GM12878 (cell line): ENCODE measurements around the gene ADH7. TPM values are rescaled to one million over a fixed set of nuclear protein-coding genes. Genes with fewer than 3 reads are reported as not detected.

Source experiments
- ATAC-seq: fragments of 200-7000 bp; cut with Tn5 transposase; 3 replicates; pipeline ENCODE4 v1.9.1; 2020; ENCODE audit warnings: mild to moderate bottlenecking, moderate library complexity
- BruUV-seq: library from RNA; stranded (reverse); fragments of 400-500 nt; replicated peaks from 2 replicates; lab custom pipeline; 2021; lab: Mats Ljungman, UMichigan
- CTCF ChIA-PET: fragments of 300-600 bp; sonication (Branson Sonifier 250); formaldehyde crosslinking; extraction: SDS; loops from one replicate; lab custom pipeline; 2021; ENCODE audit warnings: inconsistent platforms; lab: Yijun Ruan, JAX
- POLR2A ChIA-PET: fragments of 350-600 bp; formaldehyde crosslinking; extraction: SDS; loops from one replicate; lab custom pipeline; 2021; ENCODE audit warnings: inconsistent platforms; lab: Charles Lee
- RAD21 ChIA-PET: fragments of 300-600 bp; sonication (Branson Sonifier 250); formaldehyde crosslinking; loops from one replicate; lab custom pipeline; 2023; ENCODE audit warnings: antibody characterized with exemption; ENCODE audit not compliant: unreplicated experiment; lab: Charles Lee
- SMC1A ChIA-PET: fragments of 300-600 bp; sonication (Branson Sonifier 250); formaldehyde crosslinking; loops from one replicate; lab custom pipeline; 2023; ENCODE audit not compliant: unreplicated experiment, uncharacterized antibody; lab: Charles Lee
- DNase-seq: peaks from one replicate; pipeline ENCODE4 v3.0.0-alpha.2; 2011; ENCODE audit warnings: low read depth, low spot score
- FAIRE-seq: peaks from 3 replicates; lab custom pipeline; 2011; peaks lifted over from hg19 to GRCh38; lab: Jason Lieb, UNC
- H2AFZ ChIP-seq: 2 replicates; pipeline ENCODE4 v1.6.0; 2011; ENCODE audit warnings: low read depth, low read length, control low read depth; ENCODE audit not compliant: control insufficient read depth
- H3K27ac ChIP-seq: 2 replicates; pipeline ENCODE4 v1.5.1; 2011; ENCODE audit warnings: control low read depth; ENCODE audit not compliant: control insufficient read depth, insufficient read depth
- H3K27me3 ChIP-seq, 2 experiments: replicated peaks in 1 of 2; 2 replicates each; pipeline versions ENCODE4 v1.6.0 to v1.6.1; 2011; ENCODE audit warnings: low read length in 1 of 2; ENCODE audit not compliant: control insufficient read depth in 2 of 2, insufficient read depth in 2 of 2
- H3K36me3 ChIP-seq, 2 experiments: 2 replicates each; pipeline ENCODE4 v1.5.1; 2011; ENCODE audit warnings: low read length in 1 of 2; ENCODE audit not compliant: control insufficient read depth in 2 of 2, insufficient read depth in 2 of 2
- H3K4me1 ChIP-seq: 2 replicates; pipeline ENCODE4 v1.6.1; 2011; ENCODE audit warnings: mild to moderate bottlenecking, low read length, moderate library complexity, mixed read lengths; ENCODE audit not compliant: control insufficient read depth, insufficient read depth
- H3K4me2 ChIP-seq: 2 replicates; pipeline ENCODE4 v1.6.0; 2011; ENCODE audit warnings: control low read depth; ENCODE audit not compliant: control insufficient read depth, insufficient read depth
- H3K4me3 ChIP-seq: fragments of 200-600 bp; sonication (generic); 2 replicates; pipeline ENCODE4 v1.5.1; 2016
- H3K79me2 ChIP-seq: 2 replicates; pipeline ENCODE4 v1.6.0; 2011; ENCODE audit warnings: low read length; ENCODE audit not compliant: control insufficient read depth, insufficient read depth
- H3K9ac ChIP-seq: 2 replicates; pipeline ENCODE4 v1.8.0; 2011; ENCODE audit warnings: low read length, control low read depth, mixed read lengths; ENCODE audit not compliant: control insufficient read depth, insufficient read depth
- H3K9me3 ChIP-seq: replicated peaks from 3 replicates; pipeline ENCODE4 v1.5.1; 2011; ENCODE audit warnings: mild to moderate bottlenecking, low read length; ENCODE audit not compliant: control insufficient read depth, insufficient read depth
- H4K20me1 ChIP-seq: 2 replicates; pipeline ENCODE4 v1.6.0; 2011; ENCODE audit not compliant: control insufficient read depth, insufficient read depth
- CBFB ChIP-seq: IDR thresholded peaks from 2 replicates; pipeline ENCODE4 v1.6.1; 2016; ENCODE audit warnings: antibody characterized with exemption, low read depth
- EP300 ChIP-seq, 2 experiments: fragments of 150-350 bp in 1 of 2; IDR thresholded peaks; 2 replicates each; pipeline ENCODE4 v1.6.1; 2011 to 2012; ENCODE audit warnings: low read depth in 2 of 2, low read length in 2 of 2, borderline replicate concordance in 1 of 2, improper control_type of control experiment in 1 of 2, inconsistent platforms in 1 of 2; ENCODE audit not compliant: control insufficient read depth in 1 of 2
- FOXM1 ChIP-seq: IDR thresholded peaks from 2 replicates; pipeline ENCODE4 v1.6.1; 2012; ENCODE audit warnings: low read depth, mild to moderate bottlenecking, inconsistent platforms, low read length, moderate library complexity
- NRF1 ChIP-seq: conservative IDR thresholded peaks from 2 replicates; pipeline ENCODE4 v1.6.1; 2011; ENCODE audit warnings: mild to moderate bottlenecking, low read depth, low read length, improper control_type of control experiment
- TCF12 ChIP-seq: IDR thresholded peaks from 2 replicates; pipeline ENCODE4 v1.6.1; 2011; ENCODE audit warnings: low read depth, mild to moderate bottlenecking, low read length
- ZNF687 ChIP-seq: fragments of 450-650 bp; IDR thresholded peaks from 2 replicates; pipeline ENCODE4 v1.6.1; 2017; ENCODE audit warnings: mild to moderate bottlenecking, moderate library complexity
- ZZZ3 ChIP-seq: IDR thresholded peaks from 2 replicates; pipeline ENCODE4 v1.6.1; 2011; ENCODE audit warnings: low read depth; ENCODE audit not compliant: control insufficient read depth, insufficient read length
- in situ Hi-C: fragments of 300-500 bp; cut with MboI; formaldehyde crosslinking; loops from 9 replicates; pipeline ENCODE4 v1.14.3; 2018; ENCODE audit warnings: mixed read lengths
- intact Hi-C: fragments of 100-400 bp; cut with micrococcal nuclease; formaldehyde crosslinking; loops from one replicate; pipeline ENCODE4 v1.14.2; 2022; ENCODE audit not compliant: unreplicated experiment
- polyA plus RNA-seq, 11 experiments: library from polyadenylated mRNA; depleted of rRNA in 4 of 11; unstranded in 6 of 11; stranded (reverse) in 5 of 11; fragments of >200 nt; fragmentation: Nextera tagmentation in 4 of 11; fragmentation: Illumina TruSeq in 1 of 11; extraction: Ambion mirVana in 4 of 11; extraction: Trizol in 1 of 11; gene quantifications; 1 replicate in 1 of 11; 2 replicates in 10 of 11; pipeline versions ENCODE4 v1.2.1 to v1.2.3, GENCODE V29; 2011 to 2016; ENCODE audit warnings: inconsistent platforms in 2 of 11, missing spikeins in 2 of 11, low read depth in 1 of 11
- total RNA-seq, 4 experiments: library from RNA; depleted of rRNA in 3 of 4; stranded (reverse); fragments of >200 nt in 3 of 4; fragmentation: Illumina TruSeq in 1 of 4; extraction: Trizol in 1 of 4; gene quantifications; 2 replicates each; pipeline versions ENCODE4 v1.2.1 to v1.2.3, GENCODE V29; 2013 to 2021

Gene ADH7
- total and polyA plus RNA-seq, 10 of the 15 experiments (the other 5 are each of a cell fraction or from before 2014, with no cell fraction given) = not detected

GRCh38 chr4:99408346-99408745, 26.8 kb downstream of the ADH7 start:
- no peak for ATAC-seq
- Histone ChIP-seq H3K4me1 (peaks cover 16% of the 10 kb centered on the region), H3K9ac (no peak overlapping the region), H3K27me3 (no peaks in the 10 kb centered on the region), H3K4me2 (no peak overlapping the region), H3K9me3 (no peaks in the 10 kb centered on the region)
- CTCF ChIA-PET = interaction anchor here (0.6 to 1.0 kb wide), 2 partner anchors 173 to 413 kb away, joined by 3 read pairs; partner anchors contain the start of gene METAP1
- RAD21 ChIA-PET = interaction anchor here (0.7 kb wide), 1 partner anchor 413 kb away, joined by 3 read pairs; the partner anchor contains the start of gene METAP1
- POLR2A ChIA-PET = no interaction called here
- no TSS peak for BruUV-seq
- no peak for TF ChIP-seq TCF12
- TF ChIP-seq EP300 (IDR thresholded peaks at IDR 0.05; ENCODE audit: borderline replicate concordance in 1 of 2, control insufficient read depth in 1 of 2, low read depth in 2 of 2, low read length in 2 of 2) = no peak
- no peak for TF ChIP-seq ZZZ3
- no peak for TF ChIP-seq ZNF687
- TF ChIP-seq FOXM1 = no peak
- no peak for TF ChIP-seq NRF1
- TF ChIP-seq CBFB = no peak
- TF ChIP-seq, all 136 proteins: peak for 0
- DNase-seq (no peak), FAIRE-seq (no peak)
- no peak overlapping the region for H3K4me3 ChIP-seq
- H3K79me2 ChIP-seq = no peaks in the 10 kb centered on the region
- no peaks in the 10 kb centered on the region for H4K20me1 ChIP-seq
- intact Hi-C loops (loop anchor here (10.0 kb wide), 1 partner anchor 1264 kb away; the partner anchor contains the start of gene STPG2), in situ Hi-C loops (loop anchor here (10.0 to 25.0 kb wide), 2 partner anchors 414 to 946 kb away; partner anchors contain the start of gene METAP1)
- H3K36me3 ChIP-seq = no peaks in the 10 kb centered on the region
- SMC1A ChIA-PET = interaction anchor here (2.0 to 2.7 kb wide), 2 partner anchors 55 to 413 kb away, joined by 7 to 8 read pairs; partner anchors contain the start of gene METAP1
- no peak overlapping the region for H3K27ac ChIP-seq
- H2AFZ ChIP-seq = no peak overlapping the region
